Head of caudate nucleus (tissue), 42 donors: ENCODE results near the gene RBBP7.
A peak's percentile ranks its signal among the peaks of the same experiment; 100 is the strongest.
"Not testable (repeated sequence)": the region's sequence is repeated elsewhere in the genome, so short reads cannot be mapped to it uniquely, and the experiment has no call there.

Experiments used
- DNase-seq, 42 donors: peaks; one replicate each; pipeline versions ENCODE4 v3.0.0 to v3.0.0-alpha.2; 2020 to 2021; ENCODE audit warnings: mixed read lengths in 7 of 42
- intact Hi-C: fragments of 100-400 bp; cut with DNase I; formaldehyde crosslinking; loops from one replicate; pipeline ENCODE4 v1.15.0; 2022

Gene RBBP7

DNA sequence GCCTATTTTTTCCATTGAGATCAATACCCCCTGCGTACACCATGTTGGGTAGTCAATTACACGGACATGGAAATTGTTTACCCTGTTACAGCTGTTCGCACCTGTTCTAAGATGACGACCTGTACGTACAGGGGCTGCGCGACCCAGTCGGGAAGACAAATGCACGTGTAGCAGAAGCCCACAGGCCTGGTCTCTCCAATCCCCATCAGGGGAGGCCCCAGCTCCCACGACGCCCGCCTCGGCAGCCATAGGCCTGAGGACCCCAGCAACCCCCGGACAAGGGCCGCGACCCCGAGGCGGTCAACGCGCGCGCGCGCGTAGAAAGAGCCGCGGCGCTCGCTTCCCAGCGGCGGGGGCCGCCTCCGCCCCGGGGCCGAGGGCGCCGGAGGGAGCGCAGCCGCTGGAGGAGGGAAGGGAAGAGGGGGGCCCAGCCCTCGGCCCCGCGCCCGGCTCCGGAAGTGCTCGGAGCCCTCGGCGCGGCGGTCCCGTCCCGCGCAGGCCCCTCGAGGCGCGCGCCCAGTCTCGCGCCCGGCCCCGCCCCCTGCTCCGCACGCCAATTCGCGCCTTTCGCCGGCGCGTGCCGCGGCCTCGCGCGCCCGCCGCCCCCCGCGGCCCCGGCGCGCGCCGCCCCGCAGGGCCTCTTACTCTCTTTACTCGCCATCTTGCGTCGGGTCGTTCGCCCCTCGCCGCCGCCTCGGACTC is 618 bp downstream of the RBBP7 start:
- intact Hi-C loops, result no loop called here
- peak in 25 of 42 donors; percentile 5 to 64 (median 20) for DNase-seq

DNA sequence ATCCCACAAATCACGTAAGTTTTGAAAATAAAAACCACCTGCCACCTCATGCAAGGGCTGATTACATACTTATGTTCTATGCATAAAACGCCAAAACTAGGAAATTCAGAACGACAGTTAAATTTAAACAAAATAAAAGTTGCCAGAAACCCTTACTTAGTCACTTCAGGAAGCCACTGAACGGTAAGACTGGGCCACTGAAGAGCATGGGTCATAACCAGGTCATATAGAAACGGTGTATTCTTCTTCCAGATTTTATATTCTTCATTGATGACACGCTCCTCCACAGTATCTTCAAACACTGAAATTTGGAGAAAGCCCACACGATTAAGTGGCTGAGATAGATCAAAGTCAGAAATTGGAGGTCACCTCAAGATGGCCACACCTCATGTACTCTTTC is 1.2 kb downstream of the RBBP7 start:
- intact Hi-C loops, result no loop called here
- no peak for DNase-seq

DNA sequence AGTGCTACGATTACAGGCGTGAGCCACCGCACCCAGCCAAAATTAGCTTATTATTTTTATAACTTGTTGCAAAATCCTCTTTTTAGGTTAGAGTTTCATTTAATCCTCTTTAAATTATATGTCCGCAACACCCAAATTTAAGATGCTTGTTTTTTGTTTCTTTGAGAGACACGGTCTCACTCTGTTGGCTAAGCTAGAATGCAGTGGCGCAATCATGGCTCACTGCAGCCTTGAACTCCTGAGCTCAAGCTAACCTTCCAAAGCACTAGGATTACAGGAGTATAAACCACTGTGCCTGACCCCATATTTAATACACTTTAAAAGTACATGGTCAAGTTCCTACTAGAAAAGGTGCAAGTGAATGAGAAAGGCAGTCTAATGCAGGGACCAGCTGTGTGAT is 2.2 kb downstream of the RBBP7 start:
- intact Hi-C loops, result no loop called here
- no peak for DNase-seq

GRCh38 chrX:16862829-16863228 is 7.3 kb downstream of the RBBP7 start:
- intact Hi-C loops, result no loop called here
- no peak for DNase-seq

GRCh38 chrX:16856744-16857143 is 13.4 kb downstream of the RBBP7 start:
- intact Hi-C loops, result no loop called here
- DNase-seq, result no peak

DNA sequence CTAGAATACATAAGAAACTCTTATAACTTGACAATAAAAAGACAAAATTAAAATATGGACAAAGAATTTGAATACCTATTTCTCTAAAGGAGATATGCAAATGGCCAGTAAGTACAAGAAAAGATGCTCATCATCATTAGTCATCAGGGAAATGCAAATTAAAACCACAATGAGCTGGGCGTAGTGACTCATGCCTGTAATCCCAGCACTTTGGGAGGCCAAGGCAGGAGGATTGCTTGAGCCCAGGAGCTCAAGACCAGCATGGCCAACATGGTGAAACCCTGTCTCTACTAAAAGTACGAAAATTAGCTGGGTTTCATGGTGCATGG is 14.1 kb downstream of the RBBP7 start:
- intact Hi-C loops, result not testable (repeated sequence)

DNA sequence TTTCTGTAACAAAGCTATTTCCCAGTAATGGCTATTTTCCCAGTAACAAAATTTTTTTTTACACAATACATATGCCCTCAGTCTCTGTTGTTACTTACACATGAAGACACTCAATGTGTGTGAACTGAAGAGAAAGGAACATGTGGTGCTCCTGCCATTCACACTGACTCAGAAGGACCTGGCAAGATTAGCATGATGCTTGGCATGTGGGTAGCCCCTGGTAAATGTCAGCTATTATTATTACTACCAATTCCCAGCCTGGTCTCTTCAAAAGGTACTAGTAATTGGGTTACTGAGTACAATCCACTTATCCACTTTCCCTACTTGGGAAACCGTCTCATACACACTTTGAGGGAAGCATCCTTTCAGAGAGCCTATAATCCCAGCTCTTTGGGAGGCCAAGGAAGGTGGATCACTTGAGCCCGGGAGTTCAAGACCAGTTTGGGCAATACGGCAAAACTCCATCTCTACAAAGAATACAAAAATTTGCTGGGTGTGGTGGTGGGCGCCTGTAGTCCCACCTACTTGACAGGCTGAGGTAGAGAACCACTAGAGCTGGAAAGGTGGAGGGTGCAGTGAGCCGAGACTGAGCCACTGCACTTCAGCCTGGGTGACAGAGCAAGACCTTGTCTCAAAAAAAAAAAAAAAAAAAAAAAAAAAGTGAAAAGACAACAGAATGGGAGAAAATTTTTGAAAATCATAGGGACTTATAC is 14.6 kb downstream of the RBBP7 start:
- DNase-seq, result no peak
- intact Hi-C loops, result no loop called here

More for the DNA sequence above, 14.1 kb downstream of the RBBP7 start:
- not testable (repeated sequence) for DNase-seq

- intact Hi-C loops, result no loop called here
- DNase-seq, result no peak
These were observed 16.6 kb downstream of the RBBP7 start for GRCh38 chrX:16853537-16853936.

GRCh38 chrX:16852617-16853179 is 17.5 kb downstream of the RBBP7 start:
- no peak for DNase-seq
- intact Hi-C loops, result no loop called here

- DNase-seq, result no peak
- intact Hi-C loops, result no loop called here
These were observed 18.3 kb downstream of the RBBP7 start for GRCh38 chrX:16851827-16852226.

DNA sequence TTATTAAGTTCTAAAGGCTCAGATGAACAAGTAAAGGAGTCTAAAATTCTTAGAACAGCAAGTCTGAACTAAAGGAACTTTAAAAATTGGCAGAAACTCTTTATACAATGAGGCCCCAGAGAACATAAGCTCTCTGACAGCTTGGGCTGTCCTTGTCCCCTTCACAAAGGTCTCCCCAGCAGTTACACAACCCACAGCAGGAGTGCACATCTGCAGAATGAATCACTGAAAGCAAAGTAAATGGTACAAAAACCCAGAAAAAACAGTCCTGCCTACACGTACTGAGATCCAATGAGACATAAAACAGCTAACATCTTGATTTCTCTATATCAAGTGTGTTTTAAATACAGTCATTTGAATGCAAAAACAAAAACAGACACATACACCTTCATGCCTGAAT is 18.7 kb downstream of the RBBP7 start:
- intact Hi-C loops, result no loop called here
- peak in 2 of 42 donors; percentile 8 to 43 for DNase-seq

GRCh38 chrX:16848541-16848940 is 21.6 kb downstream of the RBBP7 start:
- DNase-seq, result no peak
- intact Hi-C loops, result no loop called here

GRCh38 chrX:16845686-16846085 is 24.5 kb downstream of the RBBP7 start:
- DNase-seq, result no peak
- intact Hi-C loops, result no loop called here

DNA sequence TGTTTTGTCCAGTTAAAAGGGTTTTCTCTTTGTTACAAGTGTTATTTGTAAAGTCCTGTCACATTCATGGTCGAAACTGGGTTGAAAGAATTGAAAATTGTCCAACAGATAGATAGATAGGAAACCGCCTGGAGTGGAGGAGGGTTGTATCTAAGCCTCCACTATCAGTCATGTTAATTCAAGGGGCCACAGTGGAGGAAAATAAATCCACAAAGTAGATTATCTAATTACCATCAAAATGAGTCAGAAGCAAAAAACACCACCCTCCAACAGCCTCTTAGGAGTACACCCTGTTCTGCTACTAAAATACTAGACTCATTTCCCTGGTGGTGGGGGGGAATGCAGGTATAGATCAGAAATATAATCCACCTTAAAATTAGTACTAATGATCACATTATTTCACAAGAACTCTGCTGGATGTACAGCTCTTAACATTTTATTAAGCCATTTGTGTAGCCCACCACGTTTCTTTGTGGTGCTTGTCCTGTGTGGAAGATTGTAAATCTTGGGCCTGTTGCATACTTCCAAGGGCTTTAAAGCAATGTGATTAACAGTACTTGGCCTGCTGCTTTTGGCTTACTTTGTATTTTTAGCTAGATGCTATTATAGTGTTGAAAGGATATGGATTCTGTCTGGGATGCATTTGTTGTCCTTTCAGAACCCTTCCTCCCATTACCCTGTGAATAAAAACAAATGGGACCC is 26.8 kb downstream of the RBBP7 start:
- no peak for DNase-seq
- intact Hi-C loops, result no loop called here

- DNase-seq, result no peak
- intact Hi-C loops, result no loop called here
These were observed 27.5 kb downstream of the RBBP7 start for GRCh38 chrX:16842684-16843083.

DNA sequence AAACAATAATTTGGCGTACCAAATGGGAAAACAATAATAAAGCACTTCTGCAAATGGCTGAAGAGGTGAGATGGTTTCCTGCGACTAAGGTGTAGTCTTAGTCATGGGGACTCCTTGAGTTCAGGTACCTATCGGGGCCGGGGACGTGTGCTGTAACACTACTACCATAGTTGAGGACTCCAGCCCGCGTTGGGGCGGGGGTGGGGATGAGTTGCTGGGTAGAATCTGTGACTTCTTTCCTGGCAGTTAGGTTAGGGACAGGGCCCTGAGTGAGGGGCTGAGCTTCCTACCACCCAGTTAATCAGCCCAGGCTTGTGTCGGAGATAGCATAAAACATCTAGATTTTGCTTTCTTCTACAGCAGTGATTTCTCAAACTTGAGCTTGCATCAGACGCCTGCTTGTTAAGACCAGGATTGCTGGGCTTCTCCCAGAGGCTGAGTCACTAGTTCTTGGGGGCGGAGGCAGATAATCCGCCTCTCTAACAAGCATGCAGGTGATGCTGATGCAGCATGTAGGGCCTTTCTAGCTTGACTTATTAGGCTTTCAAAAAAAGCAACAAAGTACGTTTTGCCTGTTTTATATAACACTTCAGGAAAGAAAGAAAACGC is 30.2 kb downstream of the RBBP7 start:
- intact Hi-C loops, result no loop called here

DNA sequence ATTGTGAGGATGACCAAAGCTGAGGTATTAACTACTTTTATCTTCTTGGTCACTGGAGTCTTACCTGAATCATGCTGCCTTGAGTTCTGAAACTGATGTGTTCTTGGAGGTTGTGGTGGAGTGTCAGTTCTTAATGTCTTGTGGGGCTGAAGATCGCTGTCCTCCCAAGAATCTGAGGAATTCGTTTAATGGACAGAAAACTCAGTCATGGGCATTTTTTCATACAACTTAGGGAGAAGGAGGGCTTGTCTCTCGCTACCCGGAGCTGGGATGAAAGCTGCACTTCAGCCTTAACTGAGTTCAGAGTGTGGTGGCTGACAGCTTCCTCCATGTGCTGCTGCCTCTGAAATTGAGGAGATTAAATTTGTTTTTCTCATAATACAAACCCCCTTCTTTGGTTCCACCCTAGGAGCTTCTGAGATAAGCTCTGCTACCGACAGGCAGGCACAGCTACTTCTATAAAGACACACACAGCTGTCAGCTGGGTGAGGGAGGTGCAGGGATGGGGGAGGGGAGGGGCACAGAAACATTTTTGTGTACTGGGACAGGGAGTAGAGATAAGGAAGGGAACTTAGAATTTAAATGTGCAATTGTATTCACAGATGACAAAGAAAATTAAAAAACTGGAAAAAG is 30.8 kb downstream of the RBBP7 start:
- intact Hi-C loops, result no loop called here

More for the DNA sequence above, 30.2 kb downstream of the RBBP7 start:
- peak in 38 of 42 donors; percentile 12 to 86 (median 60) for DNase-seq

DNA sequence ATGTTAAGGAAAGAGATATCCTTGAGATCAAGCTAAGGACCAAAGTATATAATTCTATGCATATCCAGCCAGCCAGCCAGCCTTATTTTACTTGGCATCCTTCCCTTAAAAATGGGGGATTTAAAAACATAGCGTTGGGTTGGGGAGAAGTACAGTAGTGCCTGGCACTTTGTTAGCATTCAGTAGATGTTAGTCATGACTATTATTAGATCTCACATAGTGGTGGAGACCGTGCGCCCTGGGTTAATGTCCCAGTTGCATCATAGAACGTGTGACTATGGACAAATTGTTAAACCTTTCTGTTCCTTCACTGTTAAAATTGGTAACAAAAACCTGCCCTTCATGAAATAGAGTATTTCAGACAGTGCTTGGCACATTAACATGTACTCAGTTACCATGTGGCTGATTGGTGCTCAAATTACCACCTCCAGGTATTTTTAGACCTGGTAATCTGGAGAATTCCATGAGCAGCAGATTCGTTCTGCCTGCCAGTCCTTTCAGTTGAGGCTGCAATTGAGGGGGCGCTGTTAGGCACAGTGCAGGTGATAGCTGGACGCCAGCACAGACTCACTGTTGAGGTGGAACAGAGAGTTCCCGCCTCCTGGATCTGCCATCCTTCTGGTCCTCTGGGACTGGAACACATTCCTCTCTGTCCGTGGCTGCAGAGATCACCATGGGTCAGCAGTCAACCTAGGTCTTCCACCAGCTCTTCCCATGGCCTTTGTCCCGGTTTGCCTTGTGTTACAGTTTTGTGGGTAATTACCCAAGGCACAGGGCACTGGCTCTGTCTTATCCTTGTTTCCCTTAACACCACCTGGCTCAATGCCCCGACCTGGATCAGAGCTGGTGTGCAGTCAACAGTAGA is 31.7 kb downstream of the RBBP7 start:
- intact Hi-C loops, result no loop called here
- peak in 3 of 42 donors; percentile 3 to 37 (median 18) for DNase-seq

More for the DNA sequence above, 30.8 kb downstream of the RBBP7 start:
- no peak for DNase-seq
